ENCODE data around the gene DYNC1H1. TPM values are rescaled to one million over a fixed set of nuclear protein-coding genes. Genes with fewer than 3 reads are reported as not detected.

DYNC1H1 gene
- total and polyA plus RNA-seq, 10 donors: 65.9 to 446 (median 351) TPM

DNA sequence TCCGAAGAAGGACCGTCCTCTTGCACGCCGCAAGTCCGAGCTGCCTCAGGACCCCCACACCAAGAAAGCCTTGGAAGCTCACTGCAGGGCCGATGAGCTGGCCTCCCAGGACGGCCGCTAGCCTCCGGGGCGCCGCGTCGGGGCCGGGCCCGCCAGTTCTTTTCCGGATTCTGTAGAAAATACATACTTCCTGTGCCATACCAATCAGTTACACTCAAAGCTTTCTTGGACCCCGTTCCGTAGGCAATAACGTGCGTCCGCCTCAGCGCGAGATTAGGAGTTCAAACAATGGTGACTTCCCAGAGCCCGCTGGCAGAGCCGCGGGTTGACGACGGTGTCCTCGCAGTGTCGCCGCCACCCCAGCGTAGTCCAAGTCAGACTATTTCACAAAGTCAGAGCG is 39.2 kb upstream of the DYNC1H1 start:
- Histone ChIP-seq H3K9me3 (no peaks in the 10 kb centered on the region), H3K4me3 (no peak overlapping the region), H3K27me3 (replicated peaks in 1 of 7) (no peaks in the 10 kb centered on the region), H3K4me1 (peaks cover 0 to 12% (median 2%) of the 10 kb centered on the region in 6 donors), H3K27ac (no peak overlapping the region), H3K36me3 (peaks cover 2 to 92% (median 46%) of the 10 kb centered on the region in 6 donors)
- intact Hi-C loops (cut with DNase I; ENCODE audit: low total_unique reads): no loop called here
- peak; percentile 24 for DNase-seq
- WGBS, 5 donors: 97 to 99% (median 98%) methylated on average over 33 of the region's 33 CpGs
- no peak for TF ChIP-seq POLR2A (IDR thresholded peaks at IDR 0.05)
- TF ChIP-seq CTCF (IDR thresholded peaks at IDR 0.05 in 8 of 11, conservative IDR thresholded peaks at IDR 0.05 in 3 of 11): no peak

GRCh38 chr14:101926085-101926484 is 38.3 kb upstream of the DYNC1H1 start:
- TF ChIP-seq CTCF (IDR thresholded peaks at IDR 0.05 in 8 of 11, conservative IDR thresholded peaks at IDR 0.05 in 3 of 11) (no peak), POLR2AphosphoS5 (IDR thresholded peaks at IDR 0.05) (peak in 1 of 3 donors; percentile 26), POLR2A (IDR thresholded peaks at IDR 0.05) (no peak)
- 90 to 94% (median 93%) methylated on average over 8 of the region's 8 CpGs for WGBS, 5 donors
- Histone ChIP-seq H3K36me3 (peaks cover 2 to 83% (median 40%) of the 10 kb centered on the region in 6 donors), H3K4me1 (peaks cover 0 to 12% (median 2%) of the 10 kb centered on the region in 6 donors), H3K9me3 (no peaks in the 10 kb centered on the region), H3K27ac (no peak overlapping the region), H3K4me3 (no peak overlapping the region), H3K27me3 (replicated peaks in 1 of 7) (no peaks in the 10 kb centered on the region)
- intact Hi-C loops (cut with DNase I; ENCODE audit: low total_unique reads): no loop called here
- DNase-seq: peak; percentile 41

- intact Hi-C loops (cut with DNase I; ENCODE audit: low total_unique reads): no loop called here
- TF ChIP-seq POLR2AphosphoS5 (IDR thresholded peaks at IDR 0.05) (no peak), CTCF (IDR thresholded peaks at IDR 0.05 in 8 of 11, conservative IDR thresholded peaks at IDR 0.05 in 3 of 11) (no peak), POLR2A (IDR thresholded peaks at IDR 0.05) (no peak)
- Histone ChIP-seq H3K27ac (no peak overlapping the region), H3K27me3 (replicated peaks in 1 of 7) (no peaks in the 10 kb centered on the region), H3K4me3 (no peak overlapping the region), H3K9me3 (no peaks in the 10 kb centered on the region), H3K4me1 (peaks cover 0 to 12% (median 2%) of the 10 kb centered on the region in 6 donors), H3K36me3 (peaks cover 2 to 78% (median 35%) of the 10 kb centered on the region in 6 donors)
- no peak for DNase-seq
- 79 to 91% (median 84%) methylated on average over 5 of the region's 5 CpGs for WGBS, 5 donors
These were observed 37.8 kb upstream of the DYNC1H1 start for GRCh38 chr14:101926620-101927019.

DNA sequence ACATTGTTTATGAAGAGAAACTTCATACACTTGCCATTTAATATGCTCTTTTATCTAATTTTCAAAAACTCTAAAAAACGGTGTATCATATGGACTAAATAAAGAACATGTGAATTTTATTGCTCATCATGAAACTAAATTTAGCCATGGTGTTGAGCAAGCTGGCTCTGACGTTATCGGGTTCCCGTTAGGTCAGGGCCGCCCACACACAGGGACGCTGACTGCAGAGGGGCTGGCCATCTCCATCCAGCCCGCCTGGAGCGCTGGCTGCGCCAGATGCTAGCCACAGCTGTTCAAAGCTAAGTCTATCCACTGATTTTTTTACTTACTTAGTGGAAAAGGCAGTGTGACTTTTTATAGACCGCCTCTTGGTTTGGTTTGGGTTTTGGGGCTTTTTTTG is 36.5 kb upstream of the DYNC1H1 start:
- intact Hi-C loops (cut with DNase I; ENCODE audit: low total_unique reads): no loop called here
- H3K27me3 ChIP-seq (replicated peaks in 1 of 7): no peaks in the 10 kb centered on the region
- no peak overlapping the region for H3K4me3 ChIP-seq
- H3K4me1 ChIP-seq: peaks cover 0 to 12% (median 2%) of the 10 kb centered on the region in 6 donors
- H3K9me3 ChIP-seq: no peaks in the 10 kb centered on the region
- peaks cover 2 to 65% (median 25%) of the 10 kb centered on the region in 6 donors for H3K36me3 ChIP-seq
- peak; percentile 79 for DNase-seq
- TF ChIP-seq POLR2AphosphoS5 (IDR thresholded peaks at IDR 0.05) (peak; percentile 61 to 75 (median 71)), CTCF (IDR thresholded peaks at IDR 0.05 in 8 of 11, conservative IDR thresholded peaks at IDR 0.05 in 3 of 11) (no peak), POLR2A (IDR thresholded peaks at IDR 0.05) (no peak)
- WGBS, 5 donors: 49 to 64% (median 56%) methylated on average over 10 of the region's 10 CpGs
- H3K27ac ChIP-seq: peak overlapping the region in 7 of 8 donors; percentile 0 to 63 (median 35)

All from spleen (tissue), 11 donors.